Natural killer cell (primary cell): ENCODE results near the gene INHBB. TPM values are rescaled to one million over a fixed set of nuclear protein-coding genes. Genes with fewer than 3 reads are reported as not detected.
A peak's percentile ranks its signal among the peaks of the same experiment; 100 is the strongest.

ENCODE experiments used
- ATAC-seq, 3 donors: fragments of 150-1000 bp in 2 of 3; fragments of 200-7000 bp in 1 of 3; cut with Tn5 transposase; 1 replicate in 1 of 3; 2 replicates in 2 of 3; pipeline ENCODE4 v1.10.0; 2021; ENCODE audit warnings: mild to moderate bottlenecking in 2 of 3, moderate library complexity in 2 of 3
- DNase-seq, 2 donors: peaks; one replicate each; pipeline versions ENCODE4 v3.0.0 to v3.0.0-alpha.2; 2013 to 2021; ENCODE audit warnings: mixed read lengths in 1 of 2
- H3K27ac ChIP-seq: one replicate; pipeline ENCODE4 v1.5.1; 2013; ENCODE audit warnings: mild to moderate bottlenecking, low read length
- H3K27me3 ChIP-seq: one replicate; pipeline ENCODE4 v1.6.1; 2013; ENCODE audit warnings: low read length; ENCODE audit not compliant: control insufficient read depth, insufficient read depth
- H3K36me3 ChIP-seq: one replicate; pipeline ENCODE4 v1.6.1; 2013; ENCODE audit warnings: low read length; ENCODE audit not compliant: control insufficient read depth, insufficient read depth
- H3K4me1 ChIP-seq: one replicate; pipeline ENCODE4 v1.6.1; 2013; ENCODE audit warnings: low read length; ENCODE audit not compliant: control insufficient read depth, insufficient read depth
- H3K4me3 ChIP-seq: one replicate; pipeline ENCODE4 v1.5.1; 2013; ENCODE audit warnings: low read length
- H3K9me3 ChIP-seq: one replicate; pipeline ENCODE4 v1.6.1; 2013; ENCODE audit warnings: low read length; ENCODE audit not compliant: control insufficient read depth, insufficient read depth
- H3K27ac Mint-ChIP-seq, 2 donors: one replicate each; pipeline ENCODE4 v1.8.0; 2022; ENCODE audit warnings: mild to moderate bottlenecking in 2 of 2, mixed read lengths in 2 of 2, moderate library complexity in 1 of 2
- H3K27me3 Mint-ChIP-seq, 2 donors: one replicate each; pipeline ENCODE4 v1.8.0; 2022; ENCODE audit warnings: low read depth in 2 of 2, mixed read lengths in 2 of 2
- H3K36me3 Mint-ChIP-seq: one replicate; pipeline ENCODE4 v1.8.0; 2022; ENCODE audit warnings: mixed read lengths
- H3K4me1 Mint-ChIP-seq, 2 donors: one replicate each; pipeline ENCODE4 v1.8.0; 2022; ENCODE audit warnings: mixed read lengths in 2 of 2
- H3K4me3 Mint-ChIP-seq: one replicate; pipeline ENCODE4 v1.8.0; 2022; ENCODE audit warnings: mild to moderate bottlenecking, moderate library complexity, mixed read lengths
- H3K9me3 Mint-ChIP-seq, 2 donors: one replicate each; pipeline ENCODE4 v1.8.0; 2022; ENCODE audit warnings: mixed read lengths in 2 of 2
- WGBS: methylation state at CpG from one replicate; pipeline ENCODE4 v1.1.7; 2013; ENCODE audit warnings: missing lambda C conversion rate; ENCODE audit not compliant: insufficient coverage; 5-methylcytosine and 5-hydroxymethylcytosine counted together
- intact Hi-C: fragments of 100-400 bp; cut with micrococcal nuclease; formaldehyde crosslinking; loops from one replicate; pipeline ENCODE4 v1.14.2; 2022
- total RNA-seq, 4 donors: library from RNA; stranded (reverse); fragments of 120-200 nt in 1 of 4; gene quantifications; one replicate each; pipeline versions ENCODE4 v1.2.3 to v1.2.4, GENCODE V29; 2013 to 2022
- TF ChIP-seq, protein P1 (sequence below): fragments of 200-600 bp; IDR thresholded peaks from one replicate; pipeline ENCODE4 v1.8.0; 2022; ENCODE audit warnings: antibody characterized with exemption

INHBB gene
- total RNA-seq, 3 donors from 2014 or later (not counting 1 experiment from before 2014, with no cell fraction given): 0.07 to 0.10 TPM; not detected in 1

DNA sequence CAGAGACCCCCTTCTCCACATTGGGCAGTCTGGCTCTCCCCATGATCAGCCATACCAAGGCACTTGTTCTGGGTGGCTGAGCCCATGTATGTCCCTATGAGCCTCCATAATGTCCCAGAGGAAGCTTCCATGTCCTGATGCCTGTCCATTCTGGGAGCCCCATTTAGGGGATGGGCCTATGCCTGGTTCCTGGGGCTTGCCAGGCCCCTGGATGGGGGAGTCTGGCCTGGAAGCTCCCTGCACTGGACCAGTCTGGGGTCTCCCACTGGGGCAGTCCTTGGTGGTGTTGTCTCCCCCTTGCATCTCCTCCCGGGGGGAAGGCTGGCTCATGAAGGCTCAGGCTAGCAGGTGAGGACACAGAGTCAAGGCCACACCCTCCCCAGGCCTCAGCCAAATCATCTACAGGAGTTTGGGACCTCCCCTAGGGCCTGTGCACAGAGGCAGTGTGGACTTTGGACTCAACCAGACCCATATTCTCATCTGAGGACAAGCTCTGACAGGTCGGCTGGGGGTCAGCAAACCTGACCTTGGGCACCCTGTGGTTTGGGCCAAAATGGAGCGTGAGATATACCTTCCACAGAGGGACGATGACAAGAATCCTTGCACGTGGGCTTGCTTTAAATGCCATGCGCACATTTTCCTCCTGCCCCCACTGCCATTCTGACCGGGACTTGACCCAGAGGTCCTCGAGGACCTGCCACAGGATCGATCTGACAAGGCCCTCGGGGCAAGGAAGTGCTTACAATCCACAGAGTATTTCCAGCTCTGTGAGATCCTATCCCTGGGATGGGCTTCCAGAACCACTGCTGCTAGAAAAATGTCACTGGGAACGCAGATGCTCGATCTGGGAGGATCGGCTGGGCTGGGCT lies 38.8 kb downstream of the INHBB start:
- H3K36me3 Mint-ChIP-seq: no peaks in the 10 kb centered on the region
- H3K4me1 ChIP-seq: no peaks in the 10 kb centered on the region
- no peak overlapping the region for H3K4me3 ChIP-seq
- ATAC-seq: no peak
- H3K9me3 Mint-ChIP-seq: no peaks in the 10 kb centered on the region
- H3K9me3 ChIP-seq: no peaks in the 10 kb centered on the region
- H3K27ac ChIP-seq: no peak overlapping the region
- 84% methylated on average over 13 of the region's 13 CpGs for WGBS
- TF ChIP-seq, protein P1, sequence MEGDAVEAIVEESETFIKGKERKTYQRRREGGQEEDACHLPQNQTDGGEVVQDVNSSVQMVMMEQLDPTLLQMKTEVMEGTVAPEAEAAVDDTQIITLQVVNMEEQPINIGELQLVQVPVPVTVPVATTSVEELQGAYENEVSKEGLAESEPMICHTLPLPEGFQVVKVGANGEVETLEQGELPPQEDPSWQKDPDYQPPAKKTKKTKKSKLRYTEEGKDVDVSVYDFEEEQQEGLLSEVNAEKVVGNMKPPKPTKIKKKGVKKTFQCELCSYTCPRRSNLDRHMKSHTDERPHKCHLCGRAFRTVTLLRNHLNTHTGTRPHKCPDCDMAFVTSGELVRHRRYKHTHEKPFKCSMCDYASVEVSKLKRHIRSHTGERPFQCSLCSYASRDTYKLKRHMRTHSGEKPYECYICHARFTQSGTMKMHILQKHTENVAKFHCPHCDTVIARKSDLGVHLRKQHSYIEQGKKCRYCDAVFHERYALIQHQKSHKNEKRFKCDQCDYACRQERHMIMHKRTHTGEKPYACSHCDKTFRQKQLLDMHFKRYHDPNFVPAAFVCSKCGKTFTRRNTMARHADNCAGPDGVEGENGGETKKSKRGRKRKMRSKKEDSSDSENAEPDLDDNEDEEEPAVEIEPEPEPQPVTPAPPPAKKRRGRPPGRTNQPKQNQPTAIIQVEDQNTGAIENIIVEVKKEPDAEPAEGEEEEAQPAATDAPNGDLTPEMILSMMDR: no peak
- no peak overlapping the region for H3K27ac Mint-ChIP-seq
- intact Hi-C loops: no loop called here
- H3K4me1 Mint-ChIP-seq: no peaks in the 10 kb centered on the region
- no peaks in the 10 kb centered on the region for H3K36me3 ChIP-seq
- peaks cover 0 to 3% of the 10 kb centered on the region in 2 donors for H3K27me3 Mint-ChIP-seq
- H3K27me3 ChIP-seq: no peaks in the 10 kb centered on the region
- no peak overlapping the region for H3K4me3 Mint-ChIP-seq
- DNase-seq: no peak

DNA sequence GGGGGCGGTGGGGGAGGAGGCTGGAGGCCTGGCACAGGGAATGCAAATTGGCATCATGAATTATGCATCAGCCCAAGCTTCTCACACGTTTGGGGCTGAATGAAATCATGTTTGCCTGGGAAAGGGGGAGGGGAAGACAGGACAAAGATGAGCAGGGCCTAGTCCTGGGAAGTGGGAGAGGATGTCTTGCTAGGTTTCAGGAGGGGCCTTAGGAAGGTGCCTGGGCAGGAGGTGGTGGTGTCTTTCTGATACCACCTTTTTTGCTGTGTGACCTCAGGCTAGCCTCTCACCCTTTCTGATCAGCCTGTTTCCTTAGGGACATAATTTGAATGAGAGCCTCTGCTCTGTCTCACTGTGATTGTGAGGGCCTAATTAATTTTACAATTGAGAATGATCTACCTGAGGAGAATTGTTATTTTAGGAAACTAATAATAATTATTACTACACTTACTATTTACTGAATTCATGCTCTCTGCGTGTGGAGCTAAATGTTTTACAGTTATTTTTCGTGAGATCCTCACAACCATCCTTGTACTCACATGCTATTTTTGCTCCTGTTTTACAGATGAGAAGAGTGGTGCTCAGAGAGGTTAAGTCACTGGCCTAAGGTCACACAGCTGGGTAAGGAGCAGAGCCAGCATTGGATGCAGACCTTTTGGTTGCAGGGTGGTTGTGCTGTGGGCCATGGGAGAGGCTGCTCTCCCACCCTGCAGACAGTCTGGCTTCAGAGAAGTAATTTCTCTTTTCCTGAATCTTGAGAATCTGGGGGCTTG lies 39.6 kb downstream of the INHBB start:
- no peak overlapping the region for H3K4me3 Mint-ChIP-seq
- Histone ChIP-seq H3K27ac (no peak overlapping the region), H3K4me1 (no peaks in the 10 kb centered on the region), H3K27me3 (no peaks in the 10 kb centered on the region), H3K9me3 (no peaks in the 10 kb centered on the region), H3K4me3 (no peak overlapping the region), H3K36me3 (no peaks in the 10 kb centered on the region)
- ATAC-seq: no peak
- H3K27ac Mint-ChIP-seq: no peak overlapping the region
- H3K4me1 Mint-ChIP-seq: no peaks in the 10 kb centered on the region
- TF ChIP-seq, protein P1: no peak
- peaks cover 0 to 3% of the 10 kb centered on the region in 2 donors for H3K27me3 Mint-ChIP-seq
- no peaks in the 10 kb centered on the region for H3K36me3 Mint-ChIP-seq
- no peaks in the 10 kb centered on the region for H3K9me3 Mint-ChIP-seq
- no peak for DNase-seq
- 55% methylated on average over 2 of the region's 4 CpGs for WGBS
- intact Hi-C loops: no loop called here

DNA sequence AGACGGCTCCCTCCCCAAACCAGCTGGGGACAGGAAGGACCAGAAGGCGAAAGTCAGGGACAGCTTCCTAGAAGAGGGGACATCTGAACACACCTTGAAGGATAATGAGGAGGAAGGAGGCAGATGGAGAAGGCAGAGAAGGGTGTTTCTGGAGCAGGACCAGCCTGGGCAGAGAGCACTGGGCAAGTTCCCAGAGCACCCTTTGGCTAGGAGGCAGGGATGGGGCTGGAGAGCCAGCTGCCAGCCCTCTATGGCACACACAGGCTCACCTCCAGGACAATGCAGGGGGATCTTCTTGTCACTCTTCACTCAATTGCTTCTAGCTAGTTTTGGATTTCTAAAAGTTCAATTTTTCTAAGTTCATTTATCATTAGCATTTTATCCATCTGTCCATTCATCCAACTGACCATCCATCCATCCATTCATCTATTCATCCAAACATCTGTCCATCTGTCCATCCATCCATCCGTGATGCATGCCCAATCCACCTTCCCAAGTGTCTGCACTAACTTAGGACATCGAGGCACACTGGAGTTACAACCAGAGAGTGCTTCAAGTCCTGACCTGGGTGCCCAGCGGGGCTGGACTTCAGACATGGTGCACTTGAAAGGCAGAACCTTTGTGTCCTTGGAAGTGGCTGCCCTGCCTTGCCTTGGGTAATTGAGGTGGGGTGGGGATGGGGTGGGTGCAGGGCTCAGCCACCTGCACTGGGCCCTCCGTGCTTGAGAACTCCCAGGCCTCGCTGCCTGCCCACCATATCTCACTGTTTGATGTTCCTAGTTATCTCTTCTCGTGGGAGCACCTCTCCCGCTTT lies 42.5 kb downstream of the INHBB start:
- Mint-ChIP-seq H3K27me3 (peaks cover 0 to 3% of the 10 kb centered on the region in 2 donors), H3K36me3 (no peaks in the 10 kb centered on the region), H3K4me1 (peaks cover 0 to 6% of the 10 kb centered on the region in 2 donors), H3K4me3 (no peak overlapping the region), H3K9me3 (no peaks in the 10 kb centered on the region), H3K27ac (no peak overlapping the region)
- no peaks in the 10 kb centered on the region for H3K27me3 ChIP-seq
- H3K9me3 ChIP-seq: no peaks in the 10 kb centered on the region
- TF ChIP-seq, protein P1: no peak
- no peaks in the 10 kb centered on the region for H3K36me3 ChIP-seq
- intact Hi-C loops: no loop called here
- 77% methylated on average over 9 of the region's 9 CpGs for WGBS
- H3K4me3 ChIP-seq: no peak overlapping the region
- no peaks in the 10 kb centered on the region for H3K4me1 ChIP-seq
- ATAC-seq (no peak), DNase-seq (peak in 1 of 2 donors; percentile 7)
- H3K27ac ChIP-seq: no peak overlapping the region
